ENCODE measurements around the gene CACNA2D3.

CACNA2D3 gene

GRCh38 chr3:54781728-54782127 is 659.4 kb downstream of the CACNA2D3 start:
- no peak overlapping the region for H3K27ac ChIP-seq (ENCODE audit: low read depth, low read length)
- H3F3A ChIP-seq (ENCODE audit: insufficient read depth): no peaks in the 10 kb centered on the region
- no peaks in the 10 kb centered on the region for H3K27me3 ChIP-seq (ENCODE audit: low read length)
- no peaks in the 10 kb centered on the region for H3K9me3 ChIP-seq (ENCODE audit: insufficient read depth, low read length)
- no peaks in the 10 kb centered on the region for H3K36me3 ChIP-seq (ENCODE audit: low read length)
- H3K4me3 ChIP-seq (ENCODE audit: insufficient read depth, low read length, poor library complexity, severe bottlenecking): no peak overlapping the region
- no peak overlapping the region for H3K4me2 ChIP-seq (ENCODE audit: low read depth, low read length, poor library complexity, severe bottlenecking)
- H3K79me2 ChIP-seq (ENCODE audit: insufficient read depth, low read length): no peaks in the 10 kb centered on the region
- no peaks in the 10 kb centered on the region for H3K9me2 ChIP-seq (replicated peaks; ENCODE audit: insufficient read depth, low read length)
- no peak overlapping the region for H3K9ac ChIP-seq (ENCODE audit: low read length)
- TF ChIP-seq EZH2phosphoT487 (conservative IDR thresholded peaks at IDR 0.05; ENCODE audit: low read length) (no peak), CTCF (IDR thresholded peaks at IDR 0.05; ENCODE audit: insufficient read depth, low read length, poor library complexity, severe bottlenecking) (no peak)
- no peak overlapping the region for H2AFZ ChIP-seq (ENCODE audit: low read depth, low read length, severe bottlenecking)
- H4K20me1 ChIP-seq (ENCODE audit: low read depth, low read length): no peaks in the 10 kb centered on the region

DNA sequence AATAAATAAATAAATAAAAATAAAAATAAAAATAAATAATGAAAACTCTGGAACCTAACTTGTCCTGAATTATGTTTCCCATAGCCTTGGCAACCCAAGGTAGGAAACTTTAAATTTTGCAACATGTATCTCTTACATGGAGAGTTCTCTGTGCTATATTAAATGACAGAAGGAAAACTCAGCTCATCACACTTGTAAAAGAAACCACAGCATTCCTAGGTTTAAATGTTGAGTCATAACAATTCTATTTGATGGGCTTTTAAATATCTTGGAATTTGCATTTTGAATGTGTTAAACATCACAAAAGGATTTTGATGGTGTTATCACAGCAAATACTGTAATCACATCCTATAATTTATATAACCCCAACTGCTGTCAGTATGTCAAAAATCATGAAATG is 661.3 kb downstream of the CACNA2D3 start:
- TF ChIP-seq EZH2phosphoT487 (conservative IDR thresholded peaks at IDR 0.05; ENCODE audit: low read length) (no peak), CTCF (IDR thresholded peaks at IDR 0.05; ENCODE audit: insufficient read depth, low read length, poor library complexity, severe bottlenecking) (no peak)
- Histone ChIP-seq H3K36me3 (ENCODE audit: low read length) (no peaks in the 10 kb centered on the region), H3K4me2 (ENCODE audit: low read depth, low read length, poor library complexity, severe bottlenecking) (no peak overlapping the region), H4K20me1 (ENCODE audit: low read depth, low read length) (no peaks in the 10 kb centered on the region), H3K9ac (ENCODE audit: low read length) (no peak overlapping the region), H3K27me3 (ENCODE audit: low read length) (no peaks in the 10 kb centered on the region), H3K9me3 (ENCODE audit: insufficient read depth, low read length) (no peaks in the 10 kb centered on the region), H3K9me2 (replicated peaks; ENCODE audit: insufficient read depth, low read length) (no peaks in the 10 kb centered on the region), H3F3A (ENCODE audit: insufficient read depth) (no peaks in the 10 kb centered on the region), H2AFZ (ENCODE audit: low read depth, low read length, severe bottlenecking) (no peak overlapping the region), H3K79me2 (ENCODE audit: insufficient read depth, low read length) (no peaks in the 10 kb centered on the region), H3K4me3 (ENCODE audit: insufficient read depth, low read length, poor library complexity, severe bottlenecking) (no peak overlapping the region), H3K27ac (ENCODE audit: low read depth, low read length) (no peak overlapping the region)

DNA sequence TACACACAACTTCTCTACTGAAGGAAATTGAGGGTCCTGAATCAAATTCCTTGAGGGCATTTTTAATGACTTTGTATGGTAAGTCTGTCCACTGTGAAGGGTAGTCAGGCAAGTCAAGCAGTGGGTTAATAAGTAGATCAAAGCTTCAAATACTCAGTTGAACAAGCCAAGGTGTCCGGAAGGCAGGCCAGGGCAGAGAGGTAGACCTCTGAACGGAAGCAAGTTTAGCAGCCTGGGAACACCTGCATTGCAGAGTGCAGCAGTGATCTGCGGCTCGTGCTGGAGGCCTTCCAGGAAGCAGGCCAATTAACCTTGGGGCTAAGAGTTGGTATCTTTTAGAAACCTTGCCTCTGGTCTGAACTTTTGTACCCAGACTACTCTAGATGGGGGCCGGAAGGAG is 661.7 kb downstream of the CACNA2D3 start:
- no peak overlapping the region for H3K4me3 ChIP-seq (ENCODE audit: insufficient read depth, low read length, poor library complexity, severe bottlenecking)
- H4K20me1 ChIP-seq (ENCODE audit: low read depth, low read length): no peaks in the 10 kb centered on the region
- H2AFZ ChIP-seq (ENCODE audit: low read depth, low read length, severe bottlenecking): no peak overlapping the region
- no peaks in the 10 kb centered on the region for H3K9me2 ChIP-seq (replicated peaks; ENCODE audit: insufficient read depth, low read length)
- no peaks in the 10 kb centered on the region for H3K79me2 ChIP-seq (ENCODE audit: insufficient read depth, low read length)
- no peaks in the 10 kb centered on the region for H3K36me3 ChIP-seq (ENCODE audit: low read length)
- no peaks in the 10 kb centered on the region for H3K9me3 ChIP-seq (ENCODE audit: insufficient read depth, low read length)
- TF ChIP-seq EZH2phosphoT487 (conservative IDR thresholded peaks at IDR 0.05; ENCODE audit: low read length) (no peak), CTCF (IDR thresholded peaks at IDR 0.05; ENCODE audit: insufficient read depth, low read length, poor library complexity, severe bottlenecking) (no peak)
- no peaks in the 10 kb centered on the region for H3F3A ChIP-seq (ENCODE audit: insufficient read depth)
- no peak overlapping the region for H3K4me2 ChIP-seq (ENCODE audit: low read depth, low read length, poor library complexity, severe bottlenecking)
- no peak overlapping the region for H3K9ac ChIP-seq (ENCODE audit: low read length)
- no peak overlapping the region for H3K27ac ChIP-seq (ENCODE audit: low read depth, low read length)
- H3K27me3 ChIP-seq (ENCODE audit: low read length): no peaks in the 10 kb centered on the region

DNA sequence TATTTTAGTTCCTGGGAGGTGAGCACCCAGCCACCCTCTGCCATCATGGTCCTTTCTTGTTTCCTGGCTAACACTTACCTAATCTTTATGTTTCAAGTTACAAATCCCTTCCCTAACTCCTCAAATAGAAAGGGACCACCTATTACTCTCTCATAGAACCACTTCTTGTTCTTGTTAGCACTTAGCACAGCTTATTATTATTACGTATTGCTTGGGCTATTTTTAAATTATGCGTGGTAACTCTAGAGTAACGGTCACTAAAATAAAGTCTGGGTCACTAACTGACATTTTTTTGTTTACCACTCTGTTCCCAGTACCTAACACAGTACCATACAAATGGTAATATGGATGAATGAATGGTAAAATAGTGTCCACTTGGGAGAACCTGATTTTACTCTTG is 663.6 kb downstream of the CACNA2D3 start:
- Histone ChIP-seq H3K79me2 (ENCODE audit: insufficient read depth, low read length) (no peaks in the 10 kb centered on the region), H3K9me3 (ENCODE audit: insufficient read depth, low read length) (no peaks in the 10 kb centered on the region), H3K36me3 (ENCODE audit: low read length) (no peaks in the 10 kb centered on the region), H3F3A (ENCODE audit: insufficient read depth) (no peaks in the 10 kb centered on the region), H3K27me3 (ENCODE audit: low read length) (no peaks in the 10 kb centered on the region), H2AFZ (ENCODE audit: low read depth, low read length, severe bottlenecking) (no peak overlapping the region), H3K4me2 (ENCODE audit: low read depth, low read length, poor library complexity, severe bottlenecking) (no peak overlapping the region), H4K20me1 (ENCODE audit: low read depth, low read length) (no peaks in the 10 kb centered on the region), H3K4me3 (ENCODE audit: insufficient read depth, low read length, poor library complexity, severe bottlenecking) (no peak overlapping the region), H3K9me2 (replicated peaks; ENCODE audit: insufficient read depth, low read length) (no peaks in the 10 kb centered on the region), H3K9ac (ENCODE audit: low read length) (no peak overlapping the region), H3K27ac (ENCODE audit: low read depth, low read length) (no peak overlapping the region)
- TF ChIP-seq EZH2phosphoT487 (conservative IDR thresholded peaks at IDR 0.05; ENCODE audit: low read length): no peak
- no peak for TF ChIP-seq CTCF (IDR thresholded peaks at IDR 0.05; ENCODE audit: insufficient read depth, low read length, poor library complexity, severe bottlenecking)

Measured in SU-DHL-6 (cell line).